ENCODE measurements around the gene C12orf60. TPM values are rescaled to one million over a fixed set of nuclear protein-coding genes. Genes with fewer than 3 reads are reported as not detected.

The C12orf60 gene
- total RNA-seq, 1 experiment from 2014 or later: 1.9 TPM

- Histone ChIP-seq H3K27ac (ENCODE audit: insufficient read length, low read depth, low read length) (no peak overlapping the region), H3K18ac (ENCODE audit: insufficient read length, low read depth, low read length) (no peak overlapping the region)
These were observed 49.4 kb downstream of the C12orf60 start for GRCh38 chr12:14852880-14853279.

More at GRCh38 chr12:14852880-14853279, 49.4 kb downstream of the C12orf60 start:
- Histone ChIP-seq H3K27me3 (ENCODE audit: insufficient read depth, low read length) (no peaks in the 10 kb centered on the region), H3K23ac (ENCODE audit: insufficient read length, low read depth, low read length) (no peak overlapping the region), H2BK20ac (ENCODE audit: low read depth, low read length, poor library complexity, severe bottlenecking) (no peak overlapping the region), H4K91ac (ENCODE audit: insufficient read length, low read depth, low read length) (no peak overlapping the region), H3K23me2 (ENCODE audit: insufficient read length, low read depth, low read length, poor library complexity, severe bottlenecking) (no peaks in the 10 kb centered on the region), H2BK120ac (ENCODE audit: low read depth, low read length, poor library complexity, severe bottlenecking) (no peak overlapping the region), H3K79me2 (ENCODE audit: insufficient read depth, low read length) (no peaks in the 10 kb centered on the region), H3K9ac (ENCODE audit: extremely low read depth, insufficient read length, low read length) (no peak overlapping the region), H3K4ac (ENCODE audit: low read depth, low read length) (no peak overlapping the region), H3K79me1 (ENCODE audit: insufficient read depth, low read depth, low read length, poor library complexity, severe bottlenecking) (no peaks in the 10 kb centered on the region), H2AFZ (ENCODE audit: low read length) (peak overlapping the region; percentile 29), H4K5ac (ENCODE audit: insufficient read length, low read depth, low read length) (no peak overlapping the region), H2AK5ac (ENCODE audit: insufficient read length, low read length) (no peak overlapping the region), H3K9me3 (ENCODE audit: control insufficient read depth, low read depth, low read length) (no peaks in the 10 kb centered on the region), H3T11ph (ENCODE audit: low read length) (no peak overlapping the region), H3K56ac (ENCODE audit: insufficient read length, low read depth, low read length) (no peak overlapping the region), H3K4me1 (ENCODE audit: insufficient read depth, low read length) (peaks cover 2% of the 10 kb centered on the region; the same call in 1 of the 2 replicates), H2BK12ac (ENCODE audit: insufficient read length, low read depth, low read length) (no peak overlapping the region), H4K20me1 (ENCODE audit: control insufficient read depth, insufficient read depth, insufficient read length) (no peaks in the 10 kb centered on the region), H3K4me2 (ENCODE audit: insufficient read depth, insufficient read length, low read length) (no peak overlapping the region), H2BK5ac (ENCODE audit: insufficient read length, low read length) (no peak overlapping the region), H2BK15ac (ENCODE audit: low read depth, low read length) (no peak overlapping the region), H3K14ac (ENCODE audit: insufficient read depth, low read length) (no peak overlapping the region), H4K8ac (replicated peaks; ENCODE audit: insufficient read length, low read depth, low read length) (no peak overlapping the region)
- Mint-ChIP-seq H3K27ac (peak overlapping the region in 2 of 3 experiments; percentile 57 to 78; a peak in 4 of 7 replicates), H3K36me3 (ENCODE audit: insufficient read depth in 1 of 3, low read depth in 3 of 3) (peaks cover 0 to 5% (median 0%) of the 10 kb centered on the region in 3 experiments; a peak in 2 of 7 replicates), H3K27me3 (ENCODE audit: low read depth) (no peaks in the 10 kb centered on the region), H3K4me1 (peaks cover 16 to 20% of the 10 kb centered on the region in 2 experiments), H3K9me3 (peaks cover 6% of the 10 kb centered on the region in 2 experiments; a peak in 4 of 5 replicates), H3K4me3 (no peak overlapping the region)
- DNase-seq: no peak
- TF ChIP-seq CTCF (conservative IDR thresholded peaks at IDR 0.05): no peak
